Measurements from ENCODE around the gene RIOK2.

RIOK2 gene

GRCh38 chr5:97131139-97131710 lies 51.8 kb downstream of the RIOK2 start:
- H3K4me3 ChIP-seq (ENCODE audit: low read length) = no peak overlapping the region

GRCh38 chr5:97127727-97128126 lies 55.3 kb downstream of the RIOK2 start:
- Histone ChIP-seq H3K36me3 (ENCODE audit: control insufficient read depth, insufficient read depth, low read length) (no peaks in the 10 kb centered on the region), H3K4me1 (ENCODE audit: control insufficient read depth, insufficient read depth, low read length) (no peaks in the 10 kb centered on the region), H3K27ac (ENCODE audit: low read length) (no peak overlapping the region), H3K4me3 (ENCODE audit: low read length) (no peak overlapping the region), H3K9me3 (ENCODE audit: control insufficient read depth, insufficient read depth, low read length) (no peaks in the 10 kb centered on the region), H3K27me3 (ENCODE audit: control insufficient read depth, insufficient read depth, low read length) (no peaks in the 10 kb centered on the region)
- DNase-seq (ENCODE audit: low read depth, low spot score) = no peak
- WGBS (ENCODE audit: insufficient coverage, insufficient read length) = no CpG with 5 or more reads among the region's 1 CpG

More at GRCh38 chr5:97131139-97131710, 51.8 kb downstream of the RIOK2 start:
- Histone ChIP-seq H3K27ac (ENCODE audit: low read length) (no peak overlapping the region), H3K9me3 (ENCODE audit: control insufficient read depth, insufficient read depth, low read length) (no peaks in the 10 kb centered on the region), H3K27me3 (ENCODE audit: control insufficient read depth, insufficient read depth, low read length) (no peaks in the 10 kb centered on the region), H3K36me3 (ENCODE audit: control insufficient read depth, insufficient read depth, low read length) (no peaks in the 10 kb centered on the region), H3K4me1 (ENCODE audit: control insufficient read depth, insufficient read depth, low read length) (peaks cover 1% of the 10 kb centered on the region; the same call in 1 of the 2 replicates)
- no peak for DNase-seq (ENCODE audit: low read depth, low spot score)

GRCh38 chr5:97125125-97125683 lies 57.8 kb downstream of the RIOK2 start:
- H3K4me1 ChIP-seq (ENCODE audit: control insufficient read depth, insufficient read depth, low read length) = no peaks in the 10 kb centered on the region
- no peak overlapping the region for H3K27ac ChIP-seq (ENCODE audit: low read length)
- no peaks in the 10 kb centered on the region for H3K36me3 ChIP-seq (ENCODE audit: control insufficient read depth, insufficient read depth, low read length)
- H3K27me3 ChIP-seq (ENCODE audit: control insufficient read depth, insufficient read depth, low read length) = no peaks in the 10 kb centered on the region
- no peaks in the 10 kb centered on the region for H3K9me3 ChIP-seq (ENCODE audit: control insufficient read depth, insufficient read depth, low read length)
- DNase-seq (ENCODE audit: low read depth, low spot score) = no peak
- no CpG with 5 or more reads among the region's 3 CpGs for WGBS (ENCODE audit: insufficient coverage, insufficient read length)
- no peak overlapping the region for H3K4me3 ChIP-seq (ENCODE audit: low read length)

GRCh38 chr5:97124335-97124734 lies 58.7 kb downstream of the RIOK2 start:
- DNase-seq (ENCODE audit: low read depth, low spot score) = no peak
- Histone ChIP-seq H3K4me3 (ENCODE audit: low read length) (no peak overlapping the region), H3K27me3 (ENCODE audit: control insufficient read depth, insufficient read depth, low read length) (no peaks in the 10 kb centered on the region), H3K36me3 (ENCODE audit: control insufficient read depth, insufficient read depth, low read length) (no peaks in the 10 kb centered on the region), H3K4me1 (ENCODE audit: control insufficient read depth, insufficient read depth, low read length) (no peaks in the 10 kb centered on the region), H3K27ac (ENCODE audit: low read length) (no peak overlapping the region), H3K9me3 (ENCODE audit: control insufficient read depth, insufficient read depth, low read length) (no peaks in the 10 kb centered on the region)
- no CpG with 5 or more reads among the region's 2 CpGs for WGBS (ENCODE audit: insufficient coverage, insufficient read length)

- Histone ChIP-seq H3K4me3 (ENCODE audit: low read length) (no peak overlapping the region), H3K27ac (ENCODE audit: low read length) (no peak overlapping the region), H3K36me3 (ENCODE audit: control insufficient read depth, insufficient read depth, low read length) (no peaks in the 10 kb centered on the region), H3K27me3 (ENCODE audit: control insufficient read depth, insufficient read depth, low read length) (no peaks in the 10 kb centered on the region), H3K9me3 (ENCODE audit: control insufficient read depth, insufficient read depth, low read length) (no peaks in the 10 kb centered on the region), H3K4me1 (ENCODE audit: control insufficient read depth, insufficient read depth, low read length) (no peaks in the 10 kb centered on the region)
- WGBS (ENCODE audit: insufficient coverage, insufficient read length) = no CpG with 5 or more reads among the region's 5 CpGs
- no peak for DNase-seq (ENCODE audit: low read depth, low spot score)
These were observed 61.2 kb downstream of the RIOK2 start for GRCh38 chr5:97121848-97122247.

- WGBS (ENCODE audit: insufficient coverage, insufficient read length) = no CpG with 5 or more reads among the region's 2 CpGs
- no peak for DNase-seq (ENCODE audit: low read depth, low spot score)
- H3K4me3 ChIP-seq (ENCODE audit: low read length) = no peak overlapping the region
- no peaks in the 10 kb centered on the region for H3K27me3 ChIP-seq (ENCODE audit: control insufficient read depth, insufficient read depth, low read length)
- no peaks in the 10 kb centered on the region for H3K36me3 ChIP-seq (ENCODE audit: control insufficient read depth, insufficient read depth, low read length)
- no peaks in the 10 kb centered on the region for H3K9me3 ChIP-seq (ENCODE audit: control insufficient read depth, insufficient read depth, low read length)
- H3K4me1 ChIP-seq (ENCODE audit: control insufficient read depth, insufficient read depth, low read length) = no peaks in the 10 kb centered on the region; the same call in 1 of the 2 replicates
- no peak overlapping the region for H3K27ac ChIP-seq (ENCODE audit: low read length)
These were observed 62.9 kb downstream of the RIOK2 start for GRCh38 chr5:97120195-97120594.

GRCh38 chr5:97119007-97119390 lies 64.0 kb downstream of the RIOK2 start:
- WGBS (ENCODE audit: insufficient coverage, insufficient read length) = no CpG with 5 or more reads among the region's 2 CpGs

GRCh38 chr5:97118261-97119006 lies 64.6 kb downstream of the RIOK2 start:
- Histone ChIP-seq H3K9me3 (ENCODE audit: control insufficient read depth, insufficient read depth, low read length) (no peaks in the 10 kb centered on the region), H3K27ac (ENCODE audit: low read length) (no peak overlapping the region), H3K27me3 (ENCODE audit: control insufficient read depth, insufficient read depth, low read length) (no peaks in the 10 kb centered on the region), H3K4me1 (ENCODE audit: control insufficient read depth, insufficient read depth, low read length) (no peaks in the 10 kb centered on the region; the same call in none of the 2 replicates), H3K4me3 (ENCODE audit: low read length) (no peak overlapping the region), H3K36me3 (ENCODE audit: control insufficient read depth, insufficient read depth, low read length) (no peaks in the 10 kb centered on the region)
- DNase-seq (ENCODE audit: low read depth, low spot score) = no peak
- no CpG with 5 or more reads among the region's 2 CpGs for WGBS (ENCODE audit: insufficient coverage, insufficient read length)

More at GRCh38 chr5:97119007-97119390, 64.0 kb downstream of the RIOK2 start:
- H3K27me3 ChIP-seq (ENCODE audit: control insufficient read depth, insufficient read depth, low read length) = no peaks in the 10 kb centered on the region
- no peak for DNase-seq (ENCODE audit: low read depth, low spot score)
- H3K9me3 ChIP-seq (ENCODE audit: control insufficient read depth, insufficient read depth, low read length) = no peaks in the 10 kb centered on the region
- H3K4me3 ChIP-seq (ENCODE audit: low read length) = no peak overlapping the region
- no peak overlapping the region for H3K27ac ChIP-seq (ENCODE audit: low read length)
- H3K36me3 ChIP-seq (ENCODE audit: control insufficient read depth, insufficient read depth, low read length) = no peaks in the 10 kb centered on the region
- H3K4me1 ChIP-seq (ENCODE audit: control insufficient read depth, insufficient read depth, low read length) = no peaks in the 10 kb centered on the region; the same call in none of the 2 replicates

- Histone ChIP-seq H3K4me1 (ENCODE audit: control insufficient read depth, insufficient read depth, low read length) (no peaks in the 10 kb centered on the region; the same call in none of the 2 replicates), H3K27me3 (ENCODE audit: control insufficient read depth, insufficient read depth, low read length) (no peaks in the 10 kb centered on the region), H3K9me3 (ENCODE audit: control insufficient read depth, insufficient read depth, low read length) (no peaks in the 10 kb centered on the region), H3K36me3 (ENCODE audit: control insufficient read depth, insufficient read depth, low read length) (no peaks in the 10 kb centered on the region), H3K4me3 (ENCODE audit: low read length) (no peak overlapping the region), H3K27ac (ENCODE audit: low read length) (no peak overlapping the region)
- no CpG with 5 or more reads among the region's 9 CpGs for WGBS (ENCODE audit: insufficient coverage, insufficient read length)
- no peak for DNase-seq (ENCODE audit: low read depth, low spot score)
These were observed 67.1 kb downstream of the RIOK2 start for GRCh38 chr5:97115932-97116331.

- no peak for DNase-seq (ENCODE audit: low read depth, low spot score)
- Histone ChIP-seq H3K4me3 (ENCODE audit: low read length) (no peak overlapping the region), H3K4me1 (ENCODE audit: control insufficient read depth, insufficient read depth, low read length) (no peaks in the 10 kb centered on the region; the same call in none of the 2 replicates), H3K27me3 (ENCODE audit: control insufficient read depth, insufficient read depth, low read length) (no peaks in the 10 kb centered on the region), H3K36me3 (ENCODE audit: control insufficient read depth, insufficient read depth, low read length) (no peaks in the 10 kb centered on the region), H3K9me3 (ENCODE audit: control insufficient read depth, insufficient read depth, low read length) (no peaks in the 10 kb centered on the region), H3K27ac (ENCODE audit: low read length) (no peak overlapping the region)
- WGBS (ENCODE audit: insufficient coverage, insufficient read length) = no CpG with 5 or more reads among the region's 6 CpGs
These were observed 70.8 kb downstream of the RIOK2 start for GRCh38 chr5:97112230-97112629.

Measured in iPS DF 6.9 (cell line).